ENCODE measurements around the gene ADAP2. TPM values are rescaled to one million over a fixed set of nuclear protein-coding genes. Genes with fewer than 3 reads are reported as not detected.

ADAP2 gene
- total and polyA plus RNA-seq, 2 of the 8 experiments (the other 6 are each of a cell fraction or from before 2014, with no cell fraction given), result 0.76 to 1.1 TPM

GRCh38 chr17:30939051-30939689, 17.4 kb downstream of the ADAP2 start (continued):
- TF ChIP-seq ATF2 (IDR thresholded peaks at IDR 0.05; ENCODE audit: low read length), result no peak
- TF ChIP-seq KDM4A (IDR thresholded peaks at IDR 0.05; ENCODE audit: low read depth, low read length, severe bottlenecking), result no peak

All from H1 (cell line).